BJ (cell line): ENCODE results near the gene ANO1. TPM values are rescaled to one million over a fixed set of nuclear protein-coding genes. Genes with fewer than 3 reads are reported as not detected.

Source experiments
- CTCF ChIA-PET: fragments of 350-600 bp; formaldehyde crosslinking; extraction: SDS; loops from one replicate; lab custom pipeline; 2021; ENCODE audit warnings: antibody characterized with exemption, inconsistent platforms; lab: Yijun Ruan, JAX
- POLR2A ChIA-PET: fragments of 300-600 bp; sonication (Branson Sonifier 250); formaldehyde crosslinking; extraction: SDS; loops from one replicate; lab custom pipeline; 2021; ENCODE audit warnings: antibody characterized with exemption; lab: Charles Lee
- DNase-seq: peaks from one replicate; pipeline ENCODE4 v3.0.0-alpha.2; 2011; ENCODE audit warnings: low read depth
- H3K27me3 ChIP-seq: 2 replicates; pipeline ENCODE4 v1.6.0; 2011; ENCODE audit warnings: low read length; ENCODE audit not compliant: control insufficient read depth, insufficient read depth
- H3K36me3 ChIP-seq: 2 replicates; pipeline ENCODE4 v1.5.1; 2011; ENCODE audit warnings: low read length; ENCODE audit not compliant: control insufficient read depth, insufficient read depth
- H3K4me3 ChIP-seq: 2 replicates; pipeline ENCODE4 v1.5.1; 2011; ENCODE audit warnings: low read depth, mild to moderate bottlenecking, control low read depth, low read length
- CTCF ChIP-seq: IDR thresholded peaks from 2 replicates; pipeline ENCODE4 v1.5.1; 2011; ENCODE audit warnings: low read depth, mild to moderate bottlenecking, control low read depth, inconsistent platforms, low read length, moderate library complexity; ENCODE audit not compliant: insufficient read depth
- polyA plus RNA-seq: library from polyadenylated mRNA; depleted of rRNA; stranded (reverse); fragments of >200 nt; gene quantifications from 2 replicates; pipeline ENCODE4 v1.2.3, GENCODE V29; 2011

Gene ANO1
- polyA plus RNA-seq, 1 experiment = 0.10 TPM

- Histone ChIP-seq H3K4me3 (no peak overlapping the region), H3K36me3 (no peaks in the 10 kb centered on the region), H3K27me3 (peaks cover 2% of the 10 kb centered on the region; the same call in 1 of the 2 replicates)
- CTCF ChIA-PET = interaction anchor here (1.2 kb wide), 1 partner anchor 238 kb away, joined by 3 read pairs; no protein-coding TSS in a partner anchor
- POLR2A ChIA-PET = no interaction called here
- no peak for DNase-seq
- TF ChIP-seq CTCF = no peak
These were observed 75.1 kb downstream of the ANO1 start for GRCh38 chr11:70153133-70153727.

GRCh38 chr11:70155386-70155785, 77.3 kb downstream of the ANO1 start:
- Histone ChIP-seq H3K36me3 (no peaks in the 10 kb centered on the region), H3K4me3 (no peak overlapping the region), H3K27me3 (peaks cover 2% of the 10 kb centered on the region; the same call in 1 of the 2 replicates)
- no peak for TF ChIP-seq CTCF
- ChIA-PET POLR2A (no interaction called here), CTCF (no interaction called here)
- no peak for DNase-seq

GRCh38 chr11:70156291-70157037, 78.3 kb downstream of the ANO1 start:
- DNase-seq = no peak
- TF ChIP-seq CTCF = no peak
- peaks cover 3% of the 10 kb centered on the region; the same call in 1 of the 2 replicates for H3K27me3 ChIP-seq
- ChIA-PET POLR2A (no interaction called here), CTCF (interaction anchor here (1.1 kb wide), 1 partner anchor 8 kb away, joined by 4 read pairs; no protein-coding TSS in a partner anchor)
- no peaks in the 10 kb centered on the region for H3K36me3 ChIP-seq
- H3K4me3 ChIP-seq = no peak overlapping the region

GRCh38 chr11:70158201-70158600, 80.1 kb downstream of the ANO1 start:
- ChIA-PET CTCF (interaction anchor here (1.2 kb wide), 1 partner anchor 1145 kb away, joined by 3 read pairs; no protein-coding TSS in a partner anchor), POLR2A (no interaction called here)

More at GRCh38 chr11:70158201-70158600, 80.1 kb downstream of the ANO1 start:
- Histone ChIP-seq H3K27me3 (peaks cover 3% of the 10 kb centered on the region), H3K4me3 (no peak overlapping the region), H3K36me3 (no peaks in the 10 kb centered on the region)
- TF ChIP-seq CTCF = peak; percentile 32; the same call in 1 of the 2 replicates
- DNase-seq = no peak
